Activated CD4-positive, alpha-beta T cell treated with anti-CD3 and anti-CD28 coated beads, Interleukin-2, amount 10 ng/mL, durations not matched to agents 24 days and 14 days (primary cell): Measurements from ENCODE around the gene TRIM33. TPM values are rescaled to one million over a fixed set of nuclear protein-coding genes. Genes with fewer than 3 reads are reported as not detected.
"Not testable (repeated sequence)": the region's sequence is repeated elsewhere in the genome, so short reads cannot be mapped to it uniquely, and the experiment has no call there.

Source experiments
- DNase-seq: peaks from one replicate; pipeline ENCODE4 v3.0.0; 2022
- H3K27ac Mint-ChIP-seq: one replicate; pipeline ENCODE4 v1.8.0; 2022; ENCODE audit warnings: mild to moderate bottlenecking, mixed read lengths
- H3K27me3 Mint-ChIP-seq: one replicate; pipeline ENCODE4 v1.8.0; 2022; ENCODE audit warnings: mixed read lengths
- H3K36me3 Mint-ChIP-seq: one replicate; pipeline ENCODE4 v1.8.0; 2022; ENCODE audit warnings: low read depth, mild to moderate bottlenecking, mixed read lengths
- H3K4me1 Mint-ChIP-seq: one replicate; pipeline ENCODE4 v1.8.0; 2021; ENCODE audit warnings: mixed read lengths
- H3K4me3 Mint-ChIP-seq: one replicate; pipeline ENCODE4 v1.8.0; 2022; ENCODE audit warnings: mild to moderate bottlenecking, moderate library complexity, mixed read lengths
- H3K9me3 Mint-ChIP-seq: one replicate; pipeline ENCODE4 v1.8.0; 2021; ENCODE audit warnings: mixed read lengths
- intact Hi-C: fragments of 100-400 bp; cut with micrococcal nuclease; formaldehyde crosslinking; loops from one replicate; pipeline ENCODE4 v1.15.1; 2023
- total RNA-seq: library from RNA; stranded (reverse); gene quantifications from 2 replicates; pipeline ENCODE4 v1.2.3, GENCODE V29; 2022

TRIM33 gene
- total RNA-seq, 1 donor from 2014 or later = 39.7 TPM

GRCh38 chr1:114503916-114504422 lies 7.0 kb downstream of the TRIM33 start:
- no peak overlapping the region for H3K4me3 Mint-ChIP-seq
- H3K9me3 Mint-ChIP-seq = no peaks in the 10 kb centered on the region
- H3K4me1 Mint-ChIP-seq = peaks cover 51% of the 10 kb centered on the region
- no peaks in the 10 kb centered on the region for H3K27me3 Mint-ChIP-seq
- intact Hi-C loops = no loop called here
- H3K27ac Mint-ChIP-seq = no peak overlapping the region
- peaks cover 45% of the 10 kb centered on the region for H3K36me3 Mint-ChIP-seq
- DNase-seq = no peak

DNA sequence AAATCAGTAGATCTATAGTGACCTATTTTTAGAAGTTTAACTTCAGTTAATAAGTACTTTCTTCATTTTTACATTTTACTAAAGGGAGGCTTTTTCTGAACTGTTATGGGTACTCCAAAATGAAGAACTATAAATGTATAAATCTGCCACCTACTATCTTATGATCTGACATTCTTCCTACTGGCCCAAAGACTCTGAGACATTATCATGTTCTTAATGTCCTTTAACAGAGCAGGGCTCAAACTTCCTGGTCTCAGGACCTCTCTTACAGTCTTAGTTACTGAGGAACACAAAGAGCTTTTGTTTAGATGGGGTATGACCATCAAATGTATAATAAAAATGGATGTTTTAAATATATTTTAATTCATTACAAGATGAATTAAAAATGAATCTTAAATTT lies 8.9 kb downstream of the TRIM33 start:
- DNase-seq = no peak
- intact Hi-C loops = no loop called here
- no peak overlapping the region for H3K4me3 Mint-ChIP-seq
- peaks cover 36% of the 10 kb centered on the region for H3K4me1 Mint-ChIP-seq
- H3K27ac Mint-ChIP-seq = no peak overlapping the region
- H3K9me3 Mint-ChIP-seq = no peaks in the 10 kb centered on the region
- no peaks in the 10 kb centered on the region for H3K27me3 Mint-ChIP-seq
- H3K36me3 Mint-ChIP-seq = peaks cover 41% of the 10 kb centered on the region

DNA sequence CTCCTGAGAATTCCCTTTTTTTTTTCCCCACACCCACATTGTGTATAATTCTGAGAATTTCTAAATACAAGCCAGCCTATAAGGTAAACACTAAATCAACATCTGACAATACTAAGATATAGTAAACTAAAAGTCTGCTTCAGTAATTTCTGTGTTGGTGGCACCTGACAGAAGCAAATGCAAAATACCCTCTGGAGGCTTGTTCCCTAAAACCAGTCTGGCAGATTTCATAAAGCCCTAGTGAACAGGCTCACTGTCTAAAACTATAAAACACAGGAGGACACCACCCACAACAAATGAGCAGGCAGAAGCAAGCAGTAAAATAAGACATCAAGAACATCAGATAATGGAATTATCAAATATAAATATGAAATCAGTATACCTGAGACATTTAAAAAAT lies 11.5 kb downstream of the TRIM33 start:
- Mint-ChIP-seq H3K4me1 (peaks cover 18% of the 10 kb centered on the region), H3K27me3 (no peaks in the 10 kb centered on the region), H3K4me3 (no peak overlapping the region), H3K9me3 (no peaks in the 10 kb centered on the region), H3K36me3 (peaks cover 24% of the 10 kb centered on the region), H3K27ac (no peak overlapping the region)
- intact Hi-C loops = no loop called here
- no peak for DNase-seq

DNA sequence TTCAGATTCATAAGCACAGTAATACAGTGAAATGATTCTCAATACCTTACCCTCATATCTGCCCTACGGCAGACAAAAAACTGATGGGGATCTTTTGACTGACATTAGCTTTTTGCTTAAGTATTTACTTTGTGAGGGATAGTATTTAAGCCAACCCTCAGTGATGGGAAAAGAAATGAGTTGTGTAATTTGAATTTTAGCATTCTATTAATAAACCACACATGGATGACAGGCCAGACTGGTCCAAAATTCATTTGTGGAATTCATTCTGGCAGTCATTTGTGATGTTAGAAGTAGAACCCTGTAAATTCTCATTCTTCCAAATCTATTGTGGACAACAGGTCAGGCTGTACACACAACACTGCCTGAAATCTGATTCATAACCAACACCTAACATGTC lies 14.9 kb downstream of the TRIM33 start:
- H3K36me3 Mint-ChIP-seq = peaks cover 26% of the 10 kb centered on the region
- no peak overlapping the region for H3K27ac Mint-ChIP-seq
- peaks cover 7% of the 10 kb centered on the region for H3K9me3 Mint-ChIP-seq

GRCh38 chr1:114495486-114495885 lies 15.5 kb downstream of the TRIM33 start:
- Mint-ChIP-seq H3K4me3 (no peak overlapping the region), H3K27me3 (no peaks in the 10 kb centered on the region), H3K36me3 (peaks cover 27% of the 10 kb centered on the region), H3K4me1 (peaks cover 15% of the 10 kb centered on the region), H3K27ac (no peak overlapping the region), H3K9me3 (peaks cover 7% of the 10 kb centered on the region)
- intact Hi-C loops = no loop called here
- DNase-seq = no peak

More for the DNA sequence above, 14.9 kb downstream of the TRIM33 start:
- H3K27me3 Mint-ChIP-seq = no peaks in the 10 kb centered on the region
- no peak overlapping the region for H3K4me3 Mint-ChIP-seq
- intact Hi-C loops = no loop called here
- peaks cover 12% of the 10 kb centered on the region for H3K4me1 Mint-ChIP-seq
- no peak for DNase-seq

- intact Hi-C loops = no loop called here
- Mint-ChIP-seq H3K4me1 (peaks cover 21% of the 10 kb centered on the region), H3K9me3 (peaks cover 7% of the 10 kb centered on the region), H3K27ac (no peak overlapping the region), H3K36me3 (peaks cover 21% of the 10 kb centered on the region), H3K4me3 (no peak overlapping the region), H3K27me3 (no peaks in the 10 kb centered on the region)
- DNase-seq = peak; percentile 18
Observed at GRCh38 chr1:114492978-114493377, 18.0 kb downstream of the TRIM33 start.

GRCh38 chr1:114490274-114490693 lies 20.7 kb downstream of the TRIM33 start:
- peaks cover 7% of the 10 kb centered on the region for H3K9me3 Mint-ChIP-seq
- no peaks in the 10 kb centered on the region for H3K27me3 Mint-ChIP-seq
- DNase-seq = no peak
- intact Hi-C loops = no loop called here
- H3K36me3 Mint-ChIP-seq = peaks cover 22% of the 10 kb centered on the region
- no peak overlapping the region for H3K27ac Mint-ChIP-seq
- H3K4me3 Mint-ChIP-seq = no peak overlapping the region
- peaks cover 22% of the 10 kb centered on the region for H3K4me1 Mint-ChIP-seq

GRCh38 chr1:114488739-114489138 lies 22.3 kb downstream of the TRIM33 start:
- Mint-ChIP-seq H3K36me3 (peaks cover 20% of the 10 kb centered on the region), H3K27me3 (no peaks in the 10 kb centered on the region), H3K27ac (no peak overlapping the region), H3K4me1 (peaks cover 23% of the 10 kb centered on the region), H3K9me3 (peaks cover 7% of the 10 kb centered on the region), H3K4me3 (no peak overlapping the region)
- no peak for DNase-seq
- intact Hi-C loops = no loop called here

DNA sequence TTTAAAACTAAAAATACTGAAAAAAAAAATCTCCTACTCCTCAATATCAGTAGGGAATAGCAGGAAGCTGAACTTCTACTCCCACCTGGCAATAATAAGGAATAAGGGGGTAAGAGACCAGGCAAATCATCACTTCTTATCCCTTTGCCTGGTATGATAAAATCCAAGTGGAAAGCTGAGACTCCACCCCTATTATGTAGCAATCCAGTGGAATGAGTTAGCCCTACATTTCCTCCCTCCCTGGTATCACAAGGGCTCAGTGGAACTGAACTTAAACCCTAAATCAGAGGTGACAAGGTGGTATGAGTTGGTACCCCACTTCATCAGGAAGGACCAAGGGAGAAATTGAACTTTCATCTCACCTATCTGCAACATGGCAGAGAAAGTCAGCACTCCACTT lies 25.7 kb downstream of the TRIM33 start:
- Mint-ChIP-seq H3K4me1 (peaks cover 30% of the 10 kb centered on the region), H3K36me3 (peaks cover 22% of the 10 kb centered on the region), H3K27ac (no peak overlapping the region), H3K9me3 (no peaks in the 10 kb centered on the region), H3K4me3 (no peak overlapping the region), H3K27me3 (no peaks in the 10 kb centered on the region)
- DNase-seq = no peak
- intact Hi-C loops = no loop called here

- intact Hi-C loops = no loop called here
- Mint-ChIP-seq H3K36me3 (peaks cover 31% of the 10 kb centered on the region), H3K4me1 (peaks cover 29% of the 10 kb centered on the region), H3K9me3 (peaks cover 3% of the 10 kb centered on the region), H3K27me3 (no peaks in the 10 kb centered on the region), H3K27ac (peak overlapping the region; percentile 54), H3K4me3 (peak overlapping the region; percentile 49)
- peak; percentile 78 for DNase-seq
Observed at GRCh38 chr1:114482585-114482984, 28.4 kb downstream of the TRIM33 start.

DNA sequence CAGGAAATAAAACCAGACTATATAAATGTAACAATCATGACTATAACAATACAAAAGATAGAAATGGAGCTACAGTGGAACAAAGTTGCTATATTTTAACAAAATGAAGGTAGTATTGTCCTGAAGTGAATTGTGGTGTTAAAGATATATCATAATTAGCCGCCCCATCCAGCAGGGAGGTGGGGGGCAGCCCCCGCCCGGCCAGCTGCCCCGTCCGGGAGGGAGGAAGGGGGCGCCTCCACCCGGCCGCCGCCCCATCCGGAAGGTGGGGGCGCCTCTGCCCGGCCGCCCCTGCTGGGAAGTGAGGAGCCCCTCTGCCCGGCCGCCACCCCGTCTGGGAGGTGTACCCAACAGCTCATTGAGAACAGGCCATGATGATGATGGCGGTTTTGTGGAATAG lies 31.4 kb downstream of the TRIM33 start:
- intact Hi-C loops, H3K27ac Mint-ChIP-seq, DNase-seq, H3K4me3 Mint-ChIP-seq, H3K27me3 Mint-ChIP-seq, H3K9me3 Mint-ChIP-seq: not testable (repeated sequence)
- Mint-ChIP-seq H3K36me3 (peaks cover 26% of the 10 kb centered on the region), H3K4me1 (peaks cover 34% of the 10 kb centered on the region)

GRCh38 chr1:114479134-114479533 lies 31.9 kb downstream of the TRIM33 start:
- DNase-seq = no peak
- Mint-ChIP-seq H3K9me3 (peaks cover 3% of the 10 kb centered on the region), H3K4me3 (no peak overlapping the region), H3K27ac (no peak overlapping the region), H3K4me1 (peaks cover 34% of the 10 kb centered on the region), H3K36me3 (peaks cover 26% of the 10 kb centered on the region), H3K27me3 (no peaks in the 10 kb centered on the region)
- intact Hi-C loops = no loop called here

- H3K4me1 Mint-ChIP-seq = peaks cover 31% of the 10 kb centered on the region
- H3K27me3 Mint-ChIP-seq = no peaks in the 10 kb centered on the region
- H3K27ac Mint-ChIP-seq = peak overlapping the region; percentile 7
- intact Hi-C loops = no loop called here
- H3K9me3 Mint-ChIP-seq = no peaks in the 10 kb centered on the region
- H3K4me3 Mint-ChIP-seq = no peak overlapping the region
- peaks cover 16% of the 10 kb centered on the region for H3K36me3 Mint-ChIP-seq
- DNase-seq = no peak
Observed at GRCh38 chr1:114473796-114474195, 37.2 kb downstream of the TRIM33 start.

DNA sequence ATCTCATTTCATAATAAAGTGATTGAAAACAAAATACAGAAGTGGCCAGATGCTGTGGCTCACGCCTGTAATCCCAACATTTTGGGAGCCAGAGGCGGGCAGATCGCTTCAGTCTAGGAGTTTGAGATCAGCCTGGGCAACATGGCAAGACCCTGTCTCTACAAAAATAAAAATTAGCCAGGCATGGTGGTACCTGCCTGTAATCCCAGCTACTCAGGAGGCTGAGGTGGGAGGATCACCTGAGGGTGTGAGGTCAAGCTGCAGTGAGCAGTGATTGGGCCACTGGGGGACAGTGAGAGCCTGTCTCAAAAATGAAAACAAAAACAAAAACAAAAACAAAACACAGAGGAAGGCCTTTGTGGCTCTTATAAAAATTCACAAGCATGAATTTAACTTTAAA lies 38.6 kb downstream of the TRIM33 start:
- no peaks in the 10 kb centered on the region for H3K27me3 Mint-ChIP-seq
- H3K27ac Mint-ChIP-seq = peak overlapping the region; percentile 37
- no peak for DNase-seq
- intact Hi-C loops = no loop called here
- no peaks in the 10 kb centered on the region for H3K9me3 Mint-ChIP-seq
- H3K36me3 Mint-ChIP-seq = peaks cover 16% of the 10 kb centered on the region
- peaks cover 40% of the 10 kb centered on the region for H3K4me1 Mint-ChIP-seq
- H3K4me3 Mint-ChIP-seq = no peak overlapping the region

DNA sequence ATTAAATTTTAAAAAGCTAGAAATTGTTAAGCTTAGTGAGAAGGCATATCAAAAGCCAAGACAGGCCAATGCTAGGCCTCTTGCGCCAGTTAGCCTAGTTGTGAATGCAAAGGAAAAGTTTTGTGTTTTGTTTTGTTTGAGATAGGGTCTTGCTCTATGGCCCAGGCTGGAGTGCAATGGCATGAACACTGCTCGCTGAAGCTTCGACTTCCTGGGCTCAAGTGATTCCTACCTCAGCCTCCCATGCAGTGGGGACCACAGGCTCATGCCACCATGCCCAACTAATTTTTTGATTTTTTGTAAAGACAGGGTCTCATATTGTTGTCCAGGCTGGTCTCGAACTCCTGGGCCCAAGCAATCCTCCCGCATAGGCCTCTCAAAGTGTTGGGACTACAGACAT lies 40.3 kb downstream of the TRIM33 start:
- H3K9me3 Mint-ChIP-seq = no peaks in the 10 kb centered on the region
- no peak for DNase-seq
- H3K4me3 Mint-ChIP-seq = no peak overlapping the region
- H3K4me1 Mint-ChIP-seq = peaks cover 46% of the 10 kb centered on the region
- intact Hi-C loops = no loop called here
- H3K27me3 Mint-ChIP-seq = no peaks in the 10 kb centered on the region
- H3K36me3 Mint-ChIP-seq = peaks cover 18% of the 10 kb centered on the region
- H3K27ac Mint-ChIP-seq = no peak overlapping the region
